Panc1 (cell line): Measurements from ENCODE around the gene RNF215.

Experiments used
- POLR2AphosphoS5 ChIP-seq: IDR thresholded peaks from 2 replicates; pipeline ENCODE4 v1.6.1; 2012; ENCODE audit warnings: mild to moderate bottlenecking, low read depth, low read length, moderate library complexity
- SIN3A ChIP-seq: IDR thresholded peaks from 2 replicates; pipeline ENCODE4 v1.6.1; 2012; ENCODE audit warnings: low read depth, mild to moderate bottlenecking, low read length, moderate library complexity, borderline replicate concordance; ENCODE audit not compliant: insufficient read depth
- TCF7L2 ChIP-seq: IDR thresholded peaks from 2 replicates; pipeline ENCODE4 v1.6.1; 2011; ENCODE audit warnings: mild to moderate bottlenecking, low read depth, low read length, inconsistent platforms
- TF ChIP-seq, protein P1 (sequence below): fragments of 450-650 bp; IDR thresholded peaks from 2 replicates; pipeline ENCODE4 v1.5.1; 2017; ENCODE audit warnings: mild to moderate bottlenecking
- TF ChIP-seq, protein P2 (sequence below), 2 experiments: IDR thresholded peaks; 2 replicates each; pipeline ENCODE4 v1.6.1; 2011 to 2012; ENCODE audit warnings: low read depth in 2 of 2, control low read depth in 1 of 2, low read length in 1 of 2, mild to moderate bottlenecking in 1 of 2, moderate library complexity in 1 of 2; ENCODE audit not compliant: insufficient read depth in 1 of 2

DNA sequence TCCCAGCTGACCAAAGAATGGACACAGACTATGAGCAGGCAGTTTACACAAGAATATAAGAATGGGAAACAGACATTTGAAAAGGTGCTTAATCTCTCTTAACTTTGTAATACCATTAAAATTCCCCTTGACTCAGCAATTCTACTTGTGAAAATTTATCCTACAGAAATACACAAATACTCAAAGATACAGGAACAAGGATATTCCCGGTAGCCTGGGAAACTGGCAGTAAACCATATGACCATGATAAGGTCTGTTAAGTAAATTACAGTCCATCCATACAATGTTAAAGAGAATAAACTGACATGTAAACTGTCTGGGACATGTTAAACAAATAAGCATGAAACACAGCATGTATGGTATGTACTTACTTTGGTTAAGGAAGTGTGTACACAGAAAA is 29.6 kb upstream of the RNF215 start:
- TF ChIP-seq, protein P1, sequence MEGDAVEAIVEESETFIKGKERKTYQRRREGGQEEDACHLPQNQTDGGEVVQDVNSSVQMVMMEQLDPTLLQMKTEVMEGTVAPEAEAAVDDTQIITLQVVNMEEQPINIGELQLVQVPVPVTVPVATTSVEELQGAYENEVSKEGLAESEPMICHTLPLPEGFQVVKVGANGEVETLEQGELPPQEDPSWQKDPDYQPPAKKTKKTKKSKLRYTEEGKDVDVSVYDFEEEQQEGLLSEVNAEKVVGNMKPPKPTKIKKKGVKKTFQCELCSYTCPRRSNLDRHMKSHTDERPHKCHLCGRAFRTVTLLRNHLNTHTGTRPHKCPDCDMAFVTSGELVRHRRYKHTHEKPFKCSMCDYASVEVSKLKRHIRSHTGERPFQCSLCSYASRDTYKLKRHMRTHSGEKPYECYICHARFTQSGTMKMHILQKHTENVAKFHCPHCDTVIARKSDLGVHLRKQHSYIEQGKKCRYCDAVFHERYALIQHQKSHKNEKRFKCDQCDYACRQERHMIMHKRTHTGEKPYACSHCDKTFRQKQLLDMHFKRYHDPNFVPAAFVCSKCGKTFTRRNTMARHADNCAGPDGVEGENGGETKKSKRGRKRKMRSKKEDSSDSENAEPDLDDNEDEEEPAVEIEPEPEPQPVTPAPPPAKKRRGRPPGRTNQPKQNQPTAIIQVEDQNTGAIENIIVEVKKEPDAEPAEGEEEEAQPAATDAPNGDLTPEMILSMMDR: no peak
- TF ChIP-seq, protein P2, sequence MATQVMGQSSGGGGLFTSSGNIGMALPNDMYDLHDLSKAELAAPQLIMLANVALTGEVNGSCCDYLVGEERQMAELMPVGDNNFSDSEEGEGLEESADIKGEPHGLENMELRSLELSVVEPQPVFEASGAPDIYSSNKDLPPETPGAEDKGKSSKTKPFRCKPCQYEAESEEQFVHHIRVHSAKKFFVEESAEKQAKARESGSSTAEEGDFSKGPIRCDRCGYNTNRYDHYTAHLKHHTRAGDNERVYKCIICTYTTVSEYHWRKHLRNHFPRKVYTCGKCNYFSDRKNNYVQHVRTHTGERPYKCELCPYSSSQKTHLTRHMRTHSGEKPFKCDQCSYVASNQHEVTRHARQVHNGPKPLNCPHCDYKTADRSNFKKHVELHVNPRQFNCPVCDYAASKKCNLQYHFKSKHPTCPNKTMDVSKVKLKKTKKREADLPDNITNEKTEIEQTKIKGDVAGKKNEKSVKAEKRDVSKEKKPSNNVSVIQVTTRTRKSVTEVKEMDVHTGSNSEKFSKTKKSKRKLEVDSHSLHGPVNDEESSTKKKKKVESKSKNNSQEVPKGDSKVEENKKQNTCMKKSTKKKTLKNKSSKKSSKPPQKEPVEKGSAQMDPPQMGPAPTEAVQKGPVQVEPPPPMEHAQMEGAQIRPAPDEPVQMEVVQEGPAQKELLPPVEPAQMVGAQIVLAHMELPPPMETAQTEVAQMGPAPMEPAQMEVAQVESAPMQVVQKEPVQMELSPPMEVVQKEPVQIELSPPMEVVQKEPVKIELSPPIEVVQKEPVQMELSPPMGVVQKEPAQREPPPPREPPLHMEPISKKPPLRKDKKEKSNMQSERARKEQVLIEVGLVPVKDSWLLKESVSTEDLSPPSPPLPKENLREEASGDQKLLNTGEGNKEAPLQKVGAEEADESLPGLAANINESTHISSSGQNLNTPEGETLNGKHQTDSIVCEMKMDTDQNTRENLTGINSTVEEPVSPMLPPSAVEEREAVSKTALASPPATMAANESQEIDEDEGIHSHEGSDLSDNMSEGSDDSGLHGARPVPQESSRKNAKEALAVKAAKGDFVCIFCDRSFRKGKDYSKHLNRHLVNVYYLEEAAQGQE (IDR thresholded peaks at IDR 0.05; ENCODE audit: insufficient read depth in 1 of 2, low read depth in 2 of 2, low read length in 1 of 2): no peak
- TF ChIP-seq POLR2AphosphoS5 (no peak), SIN3A (no peak), TCF7L2 (no peak)
